ENCODE measurements around the gene CDKAL1.
A peak's percentile ranks its signal among the peaks of the same experiment; 100 is the strongest.

CDKAL1 gene

DNA sequence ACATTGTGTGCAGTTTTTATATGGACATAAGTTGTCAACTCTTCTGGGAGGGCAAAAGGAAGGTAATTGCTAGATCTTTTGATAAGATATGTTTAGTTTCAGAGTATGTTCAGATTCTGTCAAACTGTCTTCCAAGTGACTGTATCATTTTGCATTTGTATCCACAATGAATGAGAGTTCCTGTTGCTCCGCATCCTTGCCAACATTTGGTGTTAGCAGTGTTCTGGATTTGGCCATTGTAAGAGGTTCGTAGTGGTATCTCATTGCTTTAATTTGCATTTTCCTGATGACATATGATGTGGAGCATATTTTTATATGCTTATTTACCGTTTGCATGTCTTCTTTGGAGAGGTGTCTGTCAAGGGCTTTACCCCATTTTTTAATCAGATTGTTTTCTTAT is 150.2 kb downstream of the CDKAL1 start:
- no peak for DNase-seq

DNA sequence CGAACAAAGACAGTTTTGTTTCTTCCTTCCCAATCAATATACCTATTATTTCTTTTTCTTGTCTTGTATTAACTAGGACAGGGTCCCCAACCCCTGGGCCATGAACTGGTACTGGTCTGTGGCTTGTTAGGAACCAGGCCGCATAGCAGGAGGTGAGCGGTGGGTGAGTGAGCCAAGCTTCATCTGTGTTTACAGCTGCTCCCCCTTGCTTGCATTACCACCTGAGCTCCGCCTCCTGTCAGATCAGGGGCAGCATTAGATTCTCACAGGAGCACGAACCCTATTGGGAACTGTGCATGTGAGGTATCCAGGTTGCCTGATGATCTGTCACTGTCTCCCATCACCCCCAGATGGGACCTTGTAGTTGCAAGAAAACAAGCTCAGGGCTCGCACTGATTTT is 151.9 kb downstream of the CDKAL1 start:
- DNase-seq = peak; percentile 76

GRCh38 chr6:20687494-20687893 is 153.2 kb downstream of the CDKAL1 start:
- DNase-seq = no peak

- DNase-seq = peak; percentile 24
These were observed 154.6 kb downstream of the CDKAL1 start for GRCh38 chr6:20688710-20689500.

- peak; percentile 76 for DNase-seq
These were observed 156.9 kb downstream of the CDKAL1 start for GRCh38 chr6:20691185-20691584.

DNA sequence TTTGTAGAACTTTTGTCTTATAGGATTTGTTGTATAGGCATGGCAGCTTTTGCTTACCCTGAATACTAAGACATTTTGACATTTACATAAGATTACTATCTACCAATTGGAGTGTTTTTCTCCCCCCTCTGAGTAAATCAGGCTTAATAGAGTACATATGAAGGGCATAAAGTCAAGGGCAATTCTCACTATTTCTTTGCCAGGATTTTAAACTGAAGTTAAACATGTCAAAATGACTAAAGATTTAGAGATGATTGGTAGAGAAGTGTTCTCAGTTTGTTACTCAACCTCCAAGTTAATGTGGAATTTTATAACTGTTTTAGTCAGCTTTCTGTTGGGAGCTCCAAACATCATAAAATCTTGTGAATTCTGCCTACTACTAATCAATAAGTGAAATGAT is 157.8 kb downstream of the CDKAL1 start:
- DNase-seq = no peak

DNA sequence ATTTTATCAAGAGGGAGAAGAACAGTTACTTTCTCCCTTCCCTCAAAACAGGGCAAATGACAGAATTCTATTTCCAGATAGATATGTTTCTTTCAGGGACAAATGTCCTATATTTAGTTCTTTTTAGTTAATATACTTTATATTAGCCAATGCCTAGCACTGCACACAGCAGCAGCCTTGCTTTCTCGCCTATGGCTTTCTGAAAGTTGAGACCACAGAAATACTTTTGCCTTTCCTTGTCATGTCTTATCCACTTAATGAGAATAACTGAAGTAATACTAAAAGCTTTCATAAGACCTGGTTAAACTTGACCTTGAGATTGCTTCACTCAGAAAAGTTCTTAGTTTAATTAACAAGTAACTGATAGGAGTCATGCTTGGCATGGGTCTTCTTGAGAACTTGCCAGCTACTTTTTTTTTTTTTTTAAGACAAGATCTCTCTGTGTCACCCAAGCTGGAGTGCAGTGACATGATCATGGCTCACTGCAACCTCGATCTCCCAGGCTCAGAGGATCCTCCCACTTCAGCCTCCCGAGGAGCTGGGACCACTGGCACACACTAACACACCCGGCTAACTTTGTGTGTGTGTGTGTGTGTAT is 159.3 kb downstream of the CDKAL1 start:
- no peak for DNase-seq

- no peak for DNase-seq
These were observed 162.4 kb downstream of the CDKAL1 start for GRCh38 chr6:20696676-20697075.

GRCh38 chr6:20698675-20699074 is 164.4 kb downstream of the CDKAL1 start:
- DNase-seq = no peak

DNA sequence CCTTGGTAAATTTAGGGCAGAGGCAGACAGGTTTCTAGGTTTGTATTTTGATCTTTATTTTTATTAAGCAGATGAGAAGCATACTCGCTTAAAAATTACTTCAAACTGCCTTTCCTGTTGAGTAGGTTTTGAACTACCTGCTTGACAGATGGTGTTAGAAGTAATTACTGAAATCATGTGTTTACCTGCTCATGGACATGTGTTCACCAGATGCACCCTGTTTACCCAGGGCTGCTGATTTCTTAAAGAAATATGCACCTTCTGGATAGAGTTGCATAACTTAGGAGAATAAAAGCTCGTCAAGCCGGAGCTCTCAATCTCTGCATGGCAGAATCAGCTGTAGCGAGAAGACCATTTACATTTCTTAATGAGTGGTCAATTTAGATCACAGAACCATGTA is 165.1 kb downstream of the CDKAL1 start:
- DNase-seq = peak; percentile 72

DNA sequence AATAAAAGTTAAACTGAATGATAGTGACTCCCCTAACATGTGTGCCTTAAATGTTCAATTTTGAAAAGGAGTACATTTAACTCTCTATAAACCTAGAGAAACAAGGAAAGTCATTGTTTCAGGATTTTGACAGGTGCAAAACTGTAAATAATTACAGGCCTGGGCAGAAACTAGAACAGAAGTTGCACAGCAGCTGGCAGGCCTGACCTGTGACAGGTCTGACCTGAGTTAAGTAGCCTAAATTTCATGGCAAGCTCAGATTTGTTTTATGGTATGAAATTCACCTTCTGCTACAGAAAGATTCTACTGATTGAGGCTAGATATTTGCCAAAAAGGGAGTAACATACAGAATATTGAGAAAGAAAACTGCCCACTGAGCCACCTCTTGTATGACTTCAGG is 166.1 kb downstream of the CDKAL1 start:
- DNase-seq = peak; percentile 50

- DNase-seq = no peak
These were observed 168.1 kb downstream of the CDKAL1 start for GRCh38 chr6:20702366-20702765.

DNA sequence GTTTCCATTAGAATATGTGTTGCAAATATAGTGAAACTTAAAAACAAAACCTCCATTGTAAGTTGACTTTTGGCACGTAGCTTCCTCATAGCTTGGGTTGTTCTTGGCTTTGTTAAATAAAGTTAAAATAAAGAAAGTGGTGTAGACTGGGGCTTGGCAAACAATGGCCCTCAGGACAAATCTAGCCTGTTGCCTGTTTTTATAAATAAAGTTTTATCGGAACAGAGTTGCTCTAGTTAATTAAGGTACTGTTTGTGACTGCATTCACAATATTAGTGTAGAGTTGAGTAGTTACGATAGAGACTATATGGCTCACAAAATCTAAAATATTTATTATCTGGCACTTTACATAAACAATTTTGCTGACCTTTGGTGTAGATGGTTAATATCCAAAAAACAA is 168.8 kb downstream of the CDKAL1 start:
- no peak for DNase-seq

- no peak for DNase-seq
These were observed 170.2 kb downstream of the CDKAL1 start for GRCh38 chr6:20704325-20705025.

DNA sequence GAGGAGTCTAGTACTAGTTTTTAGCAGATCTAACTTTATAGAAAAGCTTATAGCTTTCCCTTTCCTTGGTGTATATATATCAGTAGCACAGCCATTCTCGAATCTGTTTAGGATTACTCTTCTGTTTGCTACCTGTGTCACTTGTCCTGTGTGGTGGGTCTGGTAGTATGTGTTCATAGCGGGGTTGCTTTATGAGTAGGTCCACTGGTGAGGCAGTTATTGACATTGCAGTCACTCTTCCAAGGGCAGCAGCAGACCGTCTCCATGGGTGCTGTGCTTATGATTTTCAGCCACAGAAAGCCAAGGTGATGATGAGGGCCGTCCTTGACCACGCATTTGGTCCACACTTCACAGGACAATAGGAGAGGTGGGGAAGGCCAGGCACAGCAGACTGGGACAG is 171.5 kb downstream of the CDKAL1 start:
- DNase-seq = peak; percentile 41

GRCh38 chr6:20706238-20706938 is 172.1 kb downstream of the CDKAL1 start:
- peak; percentile 78 for DNase-seq

GRCh38 chr6:20706939-20707485 is 172.8 kb downstream of the CDKAL1 start:
- DNase-seq = peak; percentile 78

GRCh38 chr6:20707870-20708269 is 173.6 kb downstream of the CDKAL1 start:
- no peak for DNase-seq

DNA sequence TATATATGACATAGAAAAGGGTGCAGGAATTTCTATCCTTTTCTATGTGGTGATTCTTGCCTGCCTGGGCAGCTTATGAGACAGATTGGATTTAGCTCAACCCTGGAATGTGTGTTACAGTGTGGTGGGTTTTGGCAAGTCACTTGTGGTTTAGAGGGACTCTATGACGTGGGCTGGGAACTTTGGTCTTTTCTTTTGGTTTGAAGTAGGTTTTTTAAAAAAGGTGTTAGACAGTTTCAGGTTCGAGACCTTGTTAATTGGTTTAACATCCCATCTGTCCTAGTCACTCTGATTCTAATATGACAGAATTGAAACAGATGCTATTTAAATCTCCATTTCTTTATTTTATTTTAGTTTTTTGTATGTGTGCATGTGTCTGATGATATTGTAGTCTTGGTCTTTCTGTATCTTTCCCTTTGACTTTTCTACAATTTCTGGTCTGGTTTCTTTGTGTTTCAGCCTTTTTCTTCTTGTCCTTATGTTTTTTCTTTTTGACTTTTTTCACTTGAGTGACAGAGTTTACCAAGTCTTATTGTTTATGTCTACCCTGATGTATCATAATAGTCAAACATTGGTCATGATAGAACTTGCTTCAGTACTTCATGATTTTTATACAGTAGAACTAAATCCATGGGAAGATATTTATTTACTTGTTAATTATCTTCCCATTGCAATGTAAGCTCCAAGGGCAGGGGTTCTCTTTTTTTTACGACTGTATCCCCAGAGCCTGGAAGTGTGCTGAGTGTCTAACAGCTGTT is 174.3 kb downstream of the CDKAL1 start:
- DNase-seq = no peak

DNA sequence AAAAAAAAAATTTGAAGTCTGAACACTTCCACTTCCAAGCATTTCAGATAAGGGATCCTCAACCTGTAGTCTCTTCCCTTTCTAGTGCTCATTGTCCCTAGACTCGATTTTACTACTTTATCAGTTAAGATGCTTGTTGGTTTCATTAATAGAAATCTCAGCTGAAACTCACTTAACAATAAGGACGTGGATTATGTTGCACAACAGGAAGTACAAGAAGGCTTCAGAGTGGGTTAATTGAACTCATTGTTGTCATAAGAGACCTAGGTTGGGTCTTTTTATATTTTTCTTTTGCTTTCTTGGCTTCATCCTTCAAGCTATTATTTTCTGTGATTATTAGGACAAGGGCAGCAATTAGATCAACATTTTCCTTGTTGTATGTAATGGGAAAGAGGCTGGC is 175.2 kb downstream of the CDKAL1 start:
- DNase-seq = no peak

GRCh38 chr6:20710341-20710740 is 176.1 kb downstream of the CDKAL1 start:
- no peak for DNase-seq

- no peak for DNase-seq
These were observed 177.3 kb downstream of the CDKAL1 start for GRCh38 chr6:20711518-20711917.

All from NCI-H774 (cell line).